Right atrium auricular region (tissue), 2 donors: Measurements from ENCODE around the gene GSDMA. TPM values are rescaled to one million over a fixed set of nuclear protein-coding genes. Genes with fewer than 3 reads are reported as not detected.

Source experiments
- DNase-seq: peaks from one replicate; pipeline ENCODE4 v3.0.0-alpha.2; 2019; ENCODE audit warnings: low spot score
- H3K27ac ChIP-seq, 2 donors: fragments of 200-600 bp; sonication (generic); 1 replicate in 1 of 2; 2 replicates in 1 of 2; pipeline ENCODE4 v1.5.1; 2016 to 2019
- H3K27me3 ChIP-seq, 2 donors: fragments of 200-600 bp; sonication (generic); one replicate each; pipeline versions ENCODE4 v1.5.1 to v1.6.0; 2017 to 2019
- H3K36me3 ChIP-seq: fragments of 200-600 bp; sonication (generic); one replicate; pipeline ENCODE4 v1.5.1; 2016
- H3K4me1 ChIP-seq, 2 donors: fragments of 200-600 bp; sonication (generic); one replicate each; pipeline versions ENCODE4 v1.5.1 to v1.6.0; 2017 to 2019
- H3K4me3 ChIP-seq, 2 donors: fragments of 200-600 bp; sonication (generic); 1 replicate in 1 of 2; 2 replicates in 1 of 2; pipeline ENCODE4 v1.5.1; 2017 to 2019; ENCODE audit warnings: mild to moderate bottlenecking in 1 of 2, moderate library complexity in 1 of 2
- H3K9me3 ChIP-seq, 2 donors: fragments of 200-600 bp; sonication (generic); one replicate each; pipeline ENCODE4 v1.5.1; 2019
- CTCF ChIP-seq, 2 donors: fragments of 200-600 bp; sonication (generic); IDR thresholded peaks; one replicate each; pipeline ENCODE4 v1.5.1; 2019; ENCODE audit warnings: antibody characterized with exemption in 2 of 2
- total RNA-seq, 2 donors: library from RNA; depleted of rRNA; stranded (reverse); fragments of >200 nt; gene quantifications; one replicate each; pipeline ENCODE4 v1.1.0, GENCODE V29; 2016

GSDMA gene
- total RNA-seq, 2 donors from 2014 or later, result 0.75 TPM; not detected in 1

GRCh38 chr17:39988206-39988810 lies 25.5 kb downstream of the GSDMA start:
- Histone ChIP-seq H3K27me3 (no peaks in the 10 kb centered on the region), H3K27ac (no peak overlapping the region), H3K4me1 (no peaks in the 10 kb centered on the region), H3K36me3 (peaks cover 92% of the 10 kb centered on the region), H3K4me3 (no peak overlapping the region), H3K9me3 (no peaks in the 10 kb centered on the region)
- no peak for TF ChIP-seq CTCF (IDR thresholded peaks at IDR 0.05)
- no peak for DNase-seq

GRCh38 chr17:39994448-39994847 lies 31.6 kb downstream of the GSDMA start:
- H3K4me1 ChIP-seq, result no peaks in the 10 kb centered on the region
- TF ChIP-seq CTCF (IDR thresholded peaks at IDR 0.05), result no peak
- H3K9me3 ChIP-seq, result no peaks in the 10 kb centered on the region
- H3K4me3 ChIP-seq, result no peak overlapping the region
- H3K36me3 ChIP-seq, result peaks cover 83% of the 10 kb centered on the region
- no peaks in the 10 kb centered on the region for H3K27me3 ChIP-seq
- no peak for DNase-seq
- H3K27ac ChIP-seq, result no peak overlapping the region

GRCh38 chr17:39995438-39995837 lies 32.6 kb downstream of the GSDMA start:
- H3K36me3 ChIP-seq, result peaks cover 73% of the 10 kb centered on the region
- H3K27ac ChIP-seq, result no peak overlapping the region
- no peaks in the 10 kb centered on the region for H3K27me3 ChIP-seq
- no peak for DNase-seq
- TF ChIP-seq CTCF (IDR thresholded peaks at IDR 0.05), result no peak
- H3K4me1 ChIP-seq, result no peaks in the 10 kb centered on the region
- H3K4me3 ChIP-seq, result no peak overlapping the region
- H3K9me3 ChIP-seq, result no peaks in the 10 kb centered on the region

GRCh38 chr17:39996162-39996561 lies 33.4 kb downstream of the GSDMA start:
- peaks cover 66% of the 10 kb centered on the region for H3K36me3 ChIP-seq
- H3K9me3 ChIP-seq, result no peaks in the 10 kb centered on the region
- no peak overlapping the region for H3K4me3 ChIP-seq
- no peak for TF ChIP-seq CTCF (IDR thresholded peaks at IDR 0.05)
- no peaks in the 10 kb centered on the region for H3K27me3 ChIP-seq
- no peak for DNase-seq
- H3K27ac ChIP-seq, result no peak overlapping the region
- no peaks in the 10 kb centered on the region for H3K4me1 ChIP-seq

- Histone ChIP-seq H3K4me3 (no peak overlapping the region), H3K27ac (no peak overlapping the region), H3K9me3 (no peaks in the 10 kb centered on the region), H3K36me3 (peaks cover 59% of the 10 kb centered on the region), H3K27me3 (no peaks in the 10 kb centered on the region), H3K4me1 (no peaks in the 10 kb centered on the region)
- DNase-seq, result peak; percentile 70
- no peak for TF ChIP-seq CTCF (IDR thresholded peaks at IDR 0.05)
Measured at GRCh38 chr17:39996800-39997199, 34.0 kb downstream of the GSDMA start.

GRCh38 chr17:39997543-39997942 lies 34.7 kb downstream of the GSDMA start:
- TF ChIP-seq CTCF (IDR thresholded peaks at IDR 0.05), result no peak
- H3K36me3 ChIP-seq, result peaks cover 52% of the 10 kb centered on the region

More at GRCh38 chr17:39997543-39997942, 34.7 kb downstream of the GSDMA start:
- no peak for DNase-seq
- Histone ChIP-seq H3K27me3 (no peaks in the 10 kb centered on the region), H3K27ac (no peak overlapping the region), H3K4me1 (no peaks in the 10 kb centered on the region), H3K9me3 (no peaks in the 10 kb centered on the region), H3K4me3 (no peak overlapping the region)
